WTC11 (cell line): ENCODE data around the gene SNRPA1. TPM values are rescaled to one million over a fixed set of nuclear protein-coding genes. Genes with fewer than 3 reads are reported as not detected.

Experiments
- ATAC-seq: fragments of 200-7000 bp; cut with Tn5 transposase; 2 replicates; pipeline ENCODE4 v1.10.0; 2021; ENCODE audit warnings: mild to moderate bottlenecking, moderate library complexity
- CTCF ChIA-PET: fragments of 300-600 bp; sonication (Branson Sonifier 250); formaldehyde crosslinking; loops from one replicate; lab custom pipeline; 2021; ENCODE audit warnings: antibody characterized with exemption; lab: Charles Lee
- POLR2A ChIA-PET: fragments of 350-600 bp; sonication (Branson Sonifier 250); formaldehyde crosslinking; loops from one replicate; lab custom pipeline; 2021; ENCODE audit warnings: antibody characterized with exemption; lab: Charles Lee
- DNase-seq: peaks from one replicate; pipeline ENCODE4 v3.0.0; 2021; ENCODE audit warnings: low spot score
- H3K27ac Mint-ChIP-seq: 2 replicates; pipeline ENCODE4 v1.8.0; 2021; ENCODE audit warnings: mixed read lengths
- H3K27me3 Mint-ChIP-seq: 2 replicates; pipeline ENCODE4 v1.8.0; 2021; ENCODE audit warnings: low read depth, mild to moderate bottlenecking, moderate library complexity, mixed read lengths
- H3K36me3 Mint-ChIP-seq: 2 replicates; pipeline ENCODE4 v1.8.0; 2021; ENCODE audit warnings: mixed read lengths
- H3K4me1 Mint-ChIP-seq: 2 replicates; pipeline ENCODE4 v1.8.0; 2022; ENCODE audit warnings: mixed read lengths
- H3K4me3 Mint-ChIP-seq: 2 replicates; pipeline ENCODE4 v1.8.0; 2021; ENCODE audit warnings: mild to moderate bottlenecking, moderate library complexity, mixed read lengths
- H3K9me3 Mint-ChIP-seq: 2 replicates; pipeline ENCODE4 v1.8.0; 2021; ENCODE audit warnings: mixed read lengths
- ARID4B ChIP-seq: sonication (generic); formaldehyde crosslinking; IDR thresholded peaks from 2 replicates; pipeline ENCODE4 v1.8.0; 2023; ENCODE audit warnings: missing genetic modification reagents, mild to moderate bottlenecking, borderline replicate concordance
- ATF6 ChIP-seq: sonication (generic); formaldehyde crosslinking; IDR thresholded peaks from 2 replicates; pipeline ENCODE4 v1.8.1; 2023; ENCODE audit warnings: mild to moderate bottlenecking, missing genetic modification reagents
- EMX1 ChIP-seq: fragments of 250-450 bp; sonication (Bioruptor Pico); IDR thresholded peaks from 2 replicates; pipeline ENCODE4 v1.8.0; 2021; ENCODE audit warnings: mild to moderate bottlenecking
- ETV6 ChIP-seq: sonication (generic); formaldehyde crosslinking; IDR thresholded peaks from 2 replicates; pipeline ENCODE4 v1.8.1; 2022; ENCODE audit warnings: mild to moderate bottlenecking, missing genetic modification reagents
- GRHL2 ChIP-seq: fragments of 250-450 bp; sonication (Bioruptor Pico); IDR thresholded peaks from 2 replicates; pipeline ENCODE4 v1.8.0; 2022; ENCODE audit warnings: mild to moderate bottlenecking, moderate library complexity; ENCODE audit not compliant: insufficient replicate concordance, severe bottlenecking
- GTF2I ChIP-seq: fragments of 250-450 bp; sonication (Bioruptor Pico); conservative IDR thresholded peaks from 2 replicates; pipeline ENCODE4 v1.4.0; 2021; ENCODE audit warnings: mild to moderate bottlenecking
- MLX ChIP-seq: sonication (generic); formaldehyde crosslinking; IDR thresholded peaks from 2 replicates; pipeline ENCODE4 v1.8.1; 2023; ENCODE audit warnings: mild to moderate bottlenecking, missing genetic modification reagents, moderate library complexity
- TEAD4 ChIP-seq: sonication (generic); formaldehyde crosslinking; IDR thresholded peaks from 2 replicates; pipeline ENCODE4 v1.8.0; 2022; ENCODE audit warnings: mild to moderate bottlenecking, missing genetic modification reagents
- USF2 ChIP-seq: sonication (generic); formaldehyde crosslinking; IDR thresholded peaks from 2 replicates; pipeline ENCODE4 v1.8.1; 2023; ENCODE audit warnings: mild to moderate bottlenecking, missing genetic modification reagents, moderate library complexity
- ZNF423 ChIP-seq: fragments of 250-450 bp; sonication (Bioruptor Pico); IDR thresholded peaks from 2 replicates; pipeline ENCODE4 v2.1.2; 2022; ENCODE audit warnings: mild to moderate bottlenecking, moderate library complexity
- ZNF532 ChIP-seq: fragments of 250-450 bp; sonication (Bioruptor Pico); IDR thresholded peaks from 2 replicates; pipeline ENCODE4 v1.9.0; 2021; ENCODE audit warnings: mild to moderate bottlenecking, borderline replicate concordance
- total RNA-seq: library from RNA; stranded (reverse); gene quantifications from 3 replicates; pipeline ENCODE4 v1.2.3, GENCODE V29; 2021
- TF ChIP-seq, protein P1 (sequence below): sonication (generic); formaldehyde crosslinking; IDR thresholded peaks from 2 replicates; pipeline ENCODE4 v1.8.0; 2022; ENCODE audit warnings: mild to moderate bottlenecking, missing genetic modification reagents

The SNRPA1 gene
- total RNA-seq, 1 experiment from 2014 or later: 170 TPM

GRCh38 chr15:101308604-101309435 is 13.8 kb upstream of the SNRPA1 start:
- no peak overlapping the region for H3K27ac Mint-ChIP-seq
- CTCF ChIA-PET: interaction anchor here (1.7 kb wide), 1 partner anchor 12 kb away, joined by 7 read pairs; no protein-coding TSS in a partner anchor
- TF ChIP-seq GRHL2 (CRISPR knock-in tag) (no peak), TEAD4 (CRISPR knock-in tag) (no peak), USF2 (CRISPR knock-in tag) (no peak), ARID4B (CRISPR knock-in tag) (no peak), MLX (CRISPR knock-in tag) (no peak), ETV6 (CRISPR knock-in tag) (no peak), GTF2I (CRISPR knock-in tag) (no peak), EMX1 (CRISPR knock-in tag) (no peak), ZNF532 (CRISPR knock-in tag) (no peak)
- TF ChIP-seq, protein P1, sequence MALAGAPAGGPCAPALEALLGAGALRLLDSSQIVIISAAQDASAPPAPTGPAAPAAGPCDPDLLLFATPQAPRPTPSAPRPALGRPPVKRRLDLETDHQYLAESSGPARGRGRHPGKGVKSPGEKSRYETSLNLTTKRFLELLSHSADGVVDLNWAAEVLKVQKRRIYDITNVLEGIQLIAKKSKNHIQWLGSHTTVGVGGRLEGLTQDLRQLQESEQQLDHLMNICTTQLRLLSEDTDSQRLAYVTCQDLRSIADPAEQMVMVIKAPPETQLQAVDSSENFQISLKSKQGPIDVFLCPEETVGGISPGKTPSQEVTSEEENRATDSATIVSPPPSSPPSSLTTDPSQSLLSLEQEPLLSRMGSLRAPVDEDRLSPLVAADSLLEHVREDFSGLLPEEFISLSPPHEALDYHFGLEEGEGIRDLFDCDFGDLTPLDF: no peak
- DNase-seq (no peak), ATAC-seq (no peak)
- no peaks in the 10 kb centered on the region for H3K27me3 Mint-ChIP-seq
- POLR2A ChIA-PET: no interaction called here
- peaks cover 3% of the 10 kb centered on the region; the same call in 1 of the 2 replicates for H3K9me3 Mint-ChIP-seq
- H3K4me3 Mint-ChIP-seq: no peak overlapping the region
- H3K36me3 Mint-ChIP-seq: no peaks in the 10 kb centered on the region
- H3K4me1 Mint-ChIP-seq: no peaks in the 10 kb centered on the region

GRCh38 chr15:101307897-101308603 is 13.0 kb upstream of the SNRPA1 start:
- Mint-ChIP-seq H3K9me3 (peaks cover 3% of the 10 kb centered on the region; the same call in 1 of the 2 replicates), H3K27me3 (no peaks in the 10 kb centered on the region), H3K27ac (no peak overlapping the region), H3K4me1 (no peaks in the 10 kb centered on the region), H3K36me3 (no peaks in the 10 kb centered on the region), H3K4me3 (no peak overlapping the region)
- ATAC-seq (no peak), DNase-seq (no peak)
- ChIA-PET POLR2A (no interaction called here), CTCF (interaction anchor here (1.7 kb wide), 1 partner anchor 12 kb away, joined by 7 read pairs; no protein-coding TSS in a partner anchor)
- TF ChIP-seq ZNF423 (CRISPR knock-in tag): 0 out of 2 replicates have a peak, but pooled peaks have one; percentile 14
- no peak for TF ChIP-seq ATF6
